Mucosa of stomach (tissue), 1 donor: ENCODE data around the gene CCSER1.

Experiments used
- H3K27me3 ChIP-seq: one replicate; pipeline ENCODE4 v1.7.0; 2013; ENCODE audit warnings: mild to moderate bottlenecking, low read length; ENCODE audit not compliant: control insufficient read depth, insufficient read depth
- H3K36me3 ChIP-seq: one replicate; pipeline ENCODE4 v1.7.0; 2013; ENCODE audit warnings: low read length; ENCODE audit not compliant: control insufficient read depth, insufficient read depth
- H3K4me1 ChIP-seq: one replicate; pipeline ENCODE4 v1.7.0; 2013; ENCODE audit warnings: mild to moderate bottlenecking, low read length; ENCODE audit not compliant: control insufficient read depth, insufficient read depth
- H3K4me3 ChIP-seq: one replicate; pipeline ENCODE4 v1.7.0; 2013; ENCODE audit warnings: low read length
- H3K9ac ChIP-seq: one replicate; pipeline ENCODE4 v1.7.0; 2013; ENCODE audit warnings: mild to moderate bottlenecking, low read length, moderate library complexity
- H3K9me3 ChIP-seq: one replicate; pipeline ENCODE4 v1.7.0; 2013; ENCODE audit warnings: mild to moderate bottlenecking, low read length, moderate library complexity; ENCODE audit not compliant: control insufficient read depth
- donor health status: Pancreatic carcinoma.

CCSER1 gene

GRCh38 chr4:90766837-90767236 is 639.6 kb downstream of the CCSER1 start:
- H3K9me3 ChIP-seq: no peaks in the 10 kb centered on the region
- H3K36me3 ChIP-seq: no peaks in the 10 kb centered on the region
- no peaks in the 10 kb centered on the region for H3K4me1 ChIP-seq
- no peaks in the 10 kb centered on the region for H3K27me3 ChIP-seq
- H3K9ac ChIP-seq: no peak overlapping the region
- no peak overlapping the region for H3K4me3 ChIP-seq

DNA sequence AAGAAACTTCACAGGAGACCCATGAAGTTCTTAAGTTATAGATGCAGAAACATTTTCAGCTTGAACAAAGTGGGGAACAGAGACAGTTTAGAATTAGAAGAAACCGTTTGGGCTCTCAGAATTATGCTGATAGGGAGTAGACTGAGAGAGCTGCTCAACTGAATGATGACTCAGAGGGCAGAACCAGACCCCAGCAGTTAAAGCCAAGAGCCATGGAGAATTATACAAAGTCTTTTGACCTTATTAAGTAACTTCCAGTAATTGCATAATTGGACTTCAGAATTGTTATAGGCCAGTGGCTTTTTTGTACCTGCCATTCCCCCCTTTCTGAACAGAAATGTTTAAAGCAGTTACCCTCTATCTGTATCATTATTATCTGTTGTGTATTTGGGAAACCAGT is 642.1 kb downstream of the CCSER1 start:
- no peaks in the 10 kb centered on the region for H3K36me3 ChIP-seq
- no peak overlapping the region for H3K9ac ChIP-seq
- H3K9me3 ChIP-seq: no peaks in the 10 kb centered on the region
- H3K4me1 ChIP-seq: no peaks in the 10 kb centered on the region
- no peaks in the 10 kb centered on the region for H3K27me3 ChIP-seq
- H3K4me3 ChIP-seq: no peak overlapping the region

DNA sequence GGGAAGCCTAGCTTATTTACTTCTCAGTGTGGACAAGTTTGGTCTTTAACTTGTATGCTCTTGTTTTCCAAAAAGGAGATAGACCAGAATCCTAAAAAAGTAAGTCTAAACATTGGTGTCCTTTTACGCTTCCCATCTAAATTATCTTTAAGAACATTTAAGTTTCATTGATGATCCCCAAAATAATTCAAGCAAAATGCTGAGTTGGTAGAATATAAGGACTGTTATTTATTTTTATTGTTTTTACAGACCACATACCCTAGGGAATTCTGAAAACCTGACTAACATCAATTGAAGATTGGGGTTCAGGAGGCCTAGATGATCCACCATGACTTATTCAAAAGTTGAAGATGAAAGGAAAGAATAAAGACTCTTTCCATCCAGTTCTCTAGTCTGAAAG is 653.0 kb downstream of the CCSER1 start:
- H3K9ac ChIP-seq: no peak overlapping the region
- H3K9me3 ChIP-seq: no peaks in the 10 kb centered on the region
- H3K4me1 ChIP-seq: no peaks in the 10 kb centered on the region
- H3K27me3 ChIP-seq: no peaks in the 10 kb centered on the region
- no peaks in the 10 kb centered on the region for H3K36me3 ChIP-seq
- no peak overlapping the region for H3K4me3 ChIP-seq

- H3K27me3 ChIP-seq: no peaks in the 10 kb centered on the region
- no peaks in the 10 kb centered on the region for H3K9me3 ChIP-seq
- H3K36me3 ChIP-seq: no peaks in the 10 kb centered on the region
- no peaks in the 10 kb centered on the region for H3K4me1 ChIP-seq
- no peak overlapping the region for H3K4me3 ChIP-seq
- H3K9ac ChIP-seq: no peak overlapping the region
Observed at GRCh38 chr4:90786602-90787001, 659.4 kb downstream of the CCSER1 start.

DNA sequence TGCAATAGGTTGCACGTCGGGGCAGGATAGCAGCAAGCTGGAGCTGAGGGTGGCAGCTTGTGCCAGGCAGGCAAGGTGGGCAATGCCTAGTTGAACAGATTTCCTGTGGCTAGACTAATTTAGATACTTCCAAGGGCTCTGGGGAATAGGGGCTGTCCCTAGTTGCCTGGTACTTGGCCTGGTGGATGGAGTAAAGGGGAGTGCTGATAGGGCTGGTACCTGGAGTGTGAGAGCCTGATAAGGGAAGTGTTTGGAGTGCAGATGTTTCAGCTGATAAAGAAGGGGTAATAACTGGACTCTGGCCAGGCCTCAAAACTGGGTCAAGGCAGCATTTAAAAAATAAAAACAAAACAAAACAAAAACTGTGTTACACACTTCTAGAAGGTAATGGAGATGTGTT is 665.5 kb downstream of the CCSER1 start:
- no peaks in the 10 kb centered on the region for H3K4me1 ChIP-seq
- no peaks in the 10 kb centered on the region for H3K36me3 ChIP-seq
- H3K9ac ChIP-seq: no peak overlapping the region
- no peak overlapping the region for H3K4me3 ChIP-seq
- H3K9me3 ChIP-seq: no peaks in the 10 kb centered on the region
- no peaks in the 10 kb centered on the region for H3K27me3 ChIP-seq

DNA sequence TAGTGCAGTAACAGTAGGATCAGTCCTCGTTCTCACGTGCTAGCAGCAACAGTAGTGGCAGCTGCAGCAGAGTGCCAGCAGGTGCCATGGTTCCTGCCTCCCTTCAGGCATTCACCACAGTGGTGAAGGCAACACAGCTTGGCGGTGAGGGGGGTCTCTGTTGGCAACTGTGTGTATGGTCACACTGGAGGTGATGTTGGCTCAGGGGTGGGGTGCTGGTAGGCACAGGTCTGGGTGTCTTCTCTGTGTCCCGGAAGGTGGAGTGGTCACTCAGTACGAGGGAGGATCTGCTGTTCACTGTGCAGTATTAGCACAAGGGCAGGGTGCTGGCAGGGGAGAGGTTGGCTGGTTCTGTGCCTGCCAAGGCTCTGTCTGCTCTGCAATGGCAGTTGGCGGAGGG is 671.8 kb downstream of the CCSER1 start:
- Histone ChIP-seq H3K4me3 (no peak overlapping the region), H3K9ac (no peak overlapping the region), H3K36me3 (no peaks in the 10 kb centered on the region), H3K9me3 (no peaks in the 10 kb centered on the region), H3K4me1 (no peaks in the 10 kb centered on the region), H3K27me3 (no peaks in the 10 kb centered on the region)

DNA sequence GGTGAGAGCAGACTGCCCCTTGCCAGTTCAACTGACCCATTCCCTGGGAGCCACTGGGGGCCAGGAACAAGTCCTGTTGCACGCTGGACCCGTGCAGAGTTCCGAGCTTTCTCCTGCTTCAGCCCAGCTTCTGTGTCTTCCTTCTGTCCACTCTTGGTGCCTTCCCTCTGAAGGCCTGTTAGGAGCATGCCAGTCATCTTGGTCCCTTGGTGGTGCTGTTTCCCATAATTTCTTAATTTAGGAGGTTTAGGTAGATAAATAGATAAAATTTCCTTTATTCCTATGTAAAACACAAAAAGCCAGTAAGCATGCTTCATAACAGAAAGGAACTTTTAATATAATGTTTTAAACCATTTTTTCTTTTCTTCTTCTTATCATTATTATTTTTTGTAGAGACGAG is 672.7 kb downstream of the CCSER1 start:
- Histone ChIP-seq H3K9me3 (no peaks in the 10 kb centered on the region), H3K27me3 (no peaks in the 10 kb centered on the region), H3K9ac (no peak overlapping the region), H3K36me3 (no peaks in the 10 kb centered on the region), H3K4me3 (no peak overlapping the region), H3K4me1 (no peaks in the 10 kb centered on the region)

- no peak overlapping the region for H3K9ac ChIP-seq
- no peaks in the 10 kb centered on the region for H3K4me1 ChIP-seq
- no peaks in the 10 kb centered on the region for H3K9me3 ChIP-seq
- H3K4me3 ChIP-seq: no peak overlapping the region
- H3K27me3 ChIP-seq: no peaks in the 10 kb centered on the region
- no peaks in the 10 kb centered on the region for H3K36me3 ChIP-seq
Observed at GRCh38 chr4:90815569-90815968, 688.4 kb downstream of the CCSER1 start.

DNA sequence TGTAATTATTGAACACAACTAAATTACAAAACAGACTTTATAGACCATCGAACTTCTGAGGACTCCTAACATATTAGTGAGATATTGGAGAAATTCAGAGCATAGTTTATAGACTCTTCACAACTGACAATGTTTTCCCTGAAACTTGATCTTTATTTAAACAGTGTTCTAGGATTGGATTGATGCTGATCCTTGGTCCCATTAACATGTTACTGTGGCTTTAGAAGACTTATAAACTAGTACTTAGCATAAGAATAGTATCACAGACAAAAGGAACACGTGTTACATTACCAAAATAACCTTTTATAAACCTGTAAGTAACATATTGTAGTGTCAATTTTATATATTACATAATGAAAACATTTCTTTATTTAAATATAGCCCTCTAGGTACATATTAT is 689.6 kb downstream of the CCSER1 start:
- Histone ChIP-seq H3K9ac (no peak overlapping the region), H3K4me1 (no peaks in the 10 kb centered on the region), H3K4me3 (no peak overlapping the region), H3K27me3 (no peaks in the 10 kb centered on the region), H3K36me3 (no peaks in the 10 kb centered on the region), H3K9me3 (no peaks in the 10 kb centered on the region)

DNA sequence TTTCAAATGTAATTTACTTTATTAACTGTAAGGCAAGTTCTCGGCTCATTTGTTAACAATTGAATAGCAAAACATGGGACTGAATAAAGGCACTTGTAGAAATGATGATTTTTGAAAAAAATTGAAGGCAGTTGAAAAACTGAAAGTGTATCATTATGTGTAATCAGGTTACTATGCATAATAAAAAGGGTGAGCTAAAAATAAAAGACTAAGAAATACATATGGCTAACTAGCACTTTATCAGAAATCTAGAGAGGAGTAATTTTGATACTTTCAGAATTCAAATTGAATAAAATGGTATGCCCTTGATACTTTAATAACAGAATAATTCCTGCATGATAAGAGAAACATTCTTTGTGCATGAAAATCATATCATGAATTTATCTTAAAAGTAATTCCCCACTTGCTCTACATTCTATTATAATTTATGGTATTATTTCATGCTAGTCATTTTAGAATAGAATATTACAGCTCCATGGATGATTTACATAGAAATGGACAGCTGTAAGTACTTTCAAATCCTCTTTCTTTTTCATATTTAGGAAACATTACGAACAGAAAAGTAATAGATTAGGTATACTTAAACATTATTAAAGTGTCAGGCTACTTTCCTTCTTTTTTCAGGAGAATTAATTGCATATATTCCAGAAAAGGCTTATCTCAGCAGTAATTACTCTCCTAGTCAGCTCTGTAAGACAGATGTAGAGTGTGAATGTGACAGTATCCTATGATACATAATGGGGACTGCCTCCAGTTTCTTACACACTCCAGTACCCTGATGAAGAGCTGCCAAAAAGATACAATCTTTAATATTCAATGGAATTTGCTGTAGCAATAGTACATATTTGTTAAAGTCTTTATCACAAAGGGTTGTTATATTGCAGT is 697.3 kb downstream of the CCSER1 start:
- H3K36me3 ChIP-seq: no peaks in the 10 kb centered on the region
- no peak overlapping the region for H3K9ac ChIP-seq
- H3K4me1 ChIP-seq: no peaks in the 10 kb centered on the region
- no peaks in the 10 kb centered on the region for H3K9me3 ChIP-seq
- H3K4me3 ChIP-seq: no peak overlapping the region
- H3K27me3 ChIP-seq: no peaks in the 10 kb centered on the region

DNA sequence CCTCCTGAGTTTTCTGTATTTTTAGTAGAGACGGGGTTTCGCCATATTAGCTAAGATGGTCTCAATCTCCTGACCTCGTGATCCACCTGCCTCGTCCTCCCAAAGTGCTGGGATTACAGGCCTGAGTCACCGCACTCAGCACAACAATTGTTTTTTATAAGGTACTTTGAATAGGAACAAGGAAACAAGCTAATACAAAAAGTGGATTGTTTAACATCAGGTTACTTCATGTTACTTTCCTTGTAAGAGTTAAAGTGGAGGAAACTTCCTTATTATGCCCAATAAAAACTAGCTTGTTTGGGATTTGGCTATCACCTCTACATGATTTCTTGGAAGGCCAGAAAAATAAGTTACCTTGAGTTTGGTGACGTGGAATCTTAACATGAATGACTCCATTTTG is 698.7 kb downstream of the CCSER1 start:
- no peaks in the 10 kb centered on the region for H3K27me3 ChIP-seq
- no peaks in the 10 kb centered on the region for H3K9me3 ChIP-seq
- no peaks in the 10 kb centered on the region for H3K36me3 ChIP-seq
- no peaks in the 10 kb centered on the region for H3K4me1 ChIP-seq
- H3K9ac ChIP-seq: no peak overlapping the region
- no peak overlapping the region for H3K4me3 ChIP-seq

- no peaks in the 10 kb centered on the region for H3K27me3 ChIP-seq
- no peaks in the 10 kb centered on the region for H3K9me3 ChIP-seq
- no peak overlapping the region for H3K4me3 ChIP-seq
- no peaks in the 10 kb centered on the region for H3K36me3 ChIP-seq
- no peak overlapping the region for H3K9ac ChIP-seq
- no peaks in the 10 kb centered on the region for H3K4me1 ChIP-seq
Observed at GRCh38 chr4:90833706-90834105, 706.5 kb downstream of the CCSER1 start.

- no peaks in the 10 kb centered on the region for H3K4me1 ChIP-seq
- H3K4me3 ChIP-seq: no peak overlapping the region
- H3K27me3 ChIP-seq: no peaks in the 10 kb centered on the region
- H3K9ac ChIP-seq: no peak overlapping the region
- H3K36me3 ChIP-seq: no peaks in the 10 kb centered on the region
- H3K9me3 ChIP-seq: no peaks in the 10 kb centered on the region
Observed at GRCh38 chr4:90837241-90837640, 710.0 kb downstream of the CCSER1 start.
